NCI-H2171 treated with DMSO at 0.1 percent for 48 hours (cell line): ENCODE results near the gene ENOX2.

ENCODE experiments used
- DNase-seq: peaks from one replicate; lab custom pipeline; 2025; lab: John Stamatoyannopoulos, UW

Gene ENOX2

GRCh38 chrX:130884627-130885026 lies 18.4 kb downstream of the ENOX2 start:
- no peak for DNase-seq

GRCh38 chrX:130879869-130880268 lies 23.1 kb downstream of the ENOX2 start:
- DNase-seq = no peak

- DNase-seq = no peak
These were observed 24.4 kb downstream of the ENOX2 start for GRCh38 chrX:130878350-130879341.

- DNase-seq = no peak
These were observed 25.1 kb downstream of the ENOX2 start for GRCh38 chrX:130877892-130878341.

- DNase-seq = no peak
These were observed 26.8 kb downstream of the ENOX2 start for GRCh38 chrX:130876226-130876625.

GRCh38 chrX:130874751-130875150 lies 28.3 kb downstream of the ENOX2 start:
- no peak for DNase-seq

GRCh38 chrX:130869239-130869638 lies 33.8 kb downstream of the ENOX2 start:
- DNase-seq = no peak

- DNase-seq = no peak
These were observed 41.5 kb downstream of the ENOX2 start for GRCh38 chrX:130861462-130861861.

- no peak for DNase-seq
These were observed 45.8 kb downstream of the ENOX2 start for GRCh38 chrX:130857207-130857606.

GRCh38 chrX:130851569-130851968 lies 51.4 kb downstream of the ENOX2 start:
- no peak for DNase-seq

GRCh38 chrX:130848763-130849162 lies 54.2 kb downstream of the ENOX2 start:
- no peak for DNase-seq

GRCh38 chrX:130846746-130847145 lies 56.3 kb downstream of the ENOX2 start:
- no peak for DNase-seq

- DNase-seq = no peak
These were observed 61.2 kb downstream of the ENOX2 start for GRCh38 chrX:130841776-130842175.

GRCh38 chrX:130840345-130840744 lies 62.7 kb downstream of the ENOX2 start:
- no peak for DNase-seq

GRCh38 chrX:130836447-130836846 lies 66.6 kb downstream of the ENOX2 start:
- no peak for DNase-seq

- DNase-seq = no peak
These were observed 68.2 kb downstream of the ENOX2 start for GRCh38 chrX:130834830-130835229.

- DNase-seq = no peak
These were observed 68.9 kb downstream of the ENOX2 start for GRCh38 chrX:130834149-130834548.

- DNase-seq = no peak
These were observed 71.7 kb downstream of the ENOX2 start for GRCh38 chrX:130831347-130831722.

- DNase-seq = no peak
These were observed 72.2 kb downstream of the ENOX2 start for GRCh38 chrX:130830599-130831346.

- DNase-seq = no peak
These were observed 73.2 kb downstream of the ENOX2 start for GRCh38 chrX:130829526-130830515.

- no peak for DNase-seq
These were observed 74.4 kb downstream of the ENOX2 start for GRCh38 chrX:130828641-130829040.

GRCh38 chrX:130827648-130828047 lies 75.4 kb downstream of the ENOX2 start:
- DNase-seq = no peak
